ENCODE measurements around the gene LPIN2. TPM values are rescaled to one million over a fixed set of nuclear protein-coding genes. Genes with fewer than 3 reads are reported as not detected.

The LPIN2 gene
- total RNA-seq, 6 donors from 2014 or later, result 37.7 to 105 (median 57.3) TPM

DNA sequence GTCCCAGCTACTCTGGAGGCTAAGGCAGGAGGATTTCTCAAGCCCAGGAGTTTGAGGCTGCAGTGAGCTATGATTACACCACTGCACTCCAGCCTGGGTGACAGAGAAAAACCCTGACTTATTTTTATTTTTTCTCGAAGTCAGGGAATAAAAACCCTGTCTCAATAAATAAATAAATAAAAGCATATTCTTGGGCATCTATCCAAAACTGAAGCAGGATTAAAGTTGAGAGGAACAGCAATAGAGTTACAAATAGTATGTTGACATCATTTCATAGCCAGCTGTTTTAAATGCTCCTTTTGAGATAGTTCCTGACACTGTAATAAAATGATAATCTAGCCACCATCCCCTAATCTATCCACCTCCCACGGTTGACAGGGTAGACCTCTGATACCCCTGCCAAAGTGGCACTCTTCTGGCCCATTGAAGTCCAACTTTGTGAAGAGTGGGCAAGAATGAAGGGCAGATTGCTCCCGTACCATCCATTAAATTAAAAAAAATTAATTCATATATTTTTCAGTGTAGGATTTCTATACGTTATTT is 42.3 kb upstream of the LPIN2 start:
- Histone ChIP-seq H3K27me3 (no peaks in the 10 kb centered on the region), H3K27ac (no peak overlapping the region), H3K9me3 (no peaks in the 10 kb centered on the region), H3K4me3 (no peak overlapping the region), H3K36me3 (no peaks in the 10 kb centered on the region), H3K4me1 (peaks cover 21 to 51% (median 36%) of the 10 kb centered on the region in 4 donors)
- ATAC-seq (ENCODE audit: low FRiP score in 2 of 2) (no peak), DNase-seq (no peak)
- TF ChIP-seq EP300 (IDR thresholded peaks at IDR 0.05), result no peak
- TF ChIP-seq POLR2AphosphoS5 (IDR thresholded peaks at IDR 0.05), result no peak
- no peak for TF ChIP-seq POLR2A (IDR thresholded peaks at IDR 0.05)
- TF ChIP-seq, protein P1, sequence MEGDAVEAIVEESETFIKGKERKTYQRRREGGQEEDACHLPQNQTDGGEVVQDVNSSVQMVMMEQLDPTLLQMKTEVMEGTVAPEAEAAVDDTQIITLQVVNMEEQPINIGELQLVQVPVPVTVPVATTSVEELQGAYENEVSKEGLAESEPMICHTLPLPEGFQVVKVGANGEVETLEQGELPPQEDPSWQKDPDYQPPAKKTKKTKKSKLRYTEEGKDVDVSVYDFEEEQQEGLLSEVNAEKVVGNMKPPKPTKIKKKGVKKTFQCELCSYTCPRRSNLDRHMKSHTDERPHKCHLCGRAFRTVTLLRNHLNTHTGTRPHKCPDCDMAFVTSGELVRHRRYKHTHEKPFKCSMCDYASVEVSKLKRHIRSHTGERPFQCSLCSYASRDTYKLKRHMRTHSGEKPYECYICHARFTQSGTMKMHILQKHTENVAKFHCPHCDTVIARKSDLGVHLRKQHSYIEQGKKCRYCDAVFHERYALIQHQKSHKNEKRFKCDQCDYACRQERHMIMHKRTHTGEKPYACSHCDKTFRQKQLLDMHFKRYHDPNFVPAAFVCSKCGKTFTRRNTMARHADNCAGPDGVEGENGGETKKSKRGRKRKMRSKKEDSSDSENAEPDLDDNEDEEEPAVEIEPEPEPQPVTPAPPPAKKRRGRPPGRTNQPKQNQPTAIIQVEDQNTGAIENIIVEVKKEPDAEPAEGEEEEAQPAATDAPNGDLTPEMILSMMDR (IDR thresholded peaks at IDR 0.05), result no peak
- 67 to 70% methylated on average over 4 of the region's 4 CpGs for WGBS, 2 donors

DNA sequence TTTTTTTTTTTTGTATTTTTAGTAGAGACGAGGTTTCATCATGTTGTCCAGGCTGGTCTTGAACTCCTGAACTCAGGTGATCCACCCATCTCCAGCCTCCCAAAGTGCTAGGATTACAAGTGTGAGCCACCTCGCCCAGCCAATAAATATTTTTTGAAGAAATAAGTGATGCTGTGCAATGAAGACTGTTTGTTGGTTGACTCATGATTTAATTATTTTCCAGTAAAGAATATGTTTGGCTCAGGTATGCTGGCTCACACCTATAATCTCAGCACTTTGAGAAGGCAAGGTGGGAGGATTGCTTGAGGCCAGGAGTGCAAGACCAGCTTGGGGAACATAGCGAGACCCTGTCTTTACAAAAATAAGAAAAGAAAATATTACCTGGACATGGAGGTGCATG is 41.8 kb upstream of the LPIN2 start:
- Histone ChIP-seq H3K27ac (no peak overlapping the region), H3K9me3 (no peaks in the 10 kb centered on the region), H3K36me3 (no peaks in the 10 kb centered on the region), H3K4me1 (peaks cover 16 to 46% (median 33%) of the 10 kb centered on the region in 4 donors), H3K4me3 (no peak overlapping the region), H3K27me3 (no peaks in the 10 kb centered on the region)
- TF ChIP-seq, protein P1 (IDR thresholded peaks at IDR 0.05), result no peak
- TF ChIP-seq POLR2AphosphoS5 (IDR thresholded peaks at IDR 0.05) (no peak), POLR2A (IDR thresholded peaks at IDR 0.05) (no peak), EP300 (IDR thresholded peaks at IDR 0.05) (no peak)
- ATAC-seq (ENCODE audit: low FRiP score in 2 of 2), result no peak
- no peak for DNase-seq
- 90 to 96% methylated on average over 3 of the region's 3 CpGs for WGBS, 2 donors

DNA sequence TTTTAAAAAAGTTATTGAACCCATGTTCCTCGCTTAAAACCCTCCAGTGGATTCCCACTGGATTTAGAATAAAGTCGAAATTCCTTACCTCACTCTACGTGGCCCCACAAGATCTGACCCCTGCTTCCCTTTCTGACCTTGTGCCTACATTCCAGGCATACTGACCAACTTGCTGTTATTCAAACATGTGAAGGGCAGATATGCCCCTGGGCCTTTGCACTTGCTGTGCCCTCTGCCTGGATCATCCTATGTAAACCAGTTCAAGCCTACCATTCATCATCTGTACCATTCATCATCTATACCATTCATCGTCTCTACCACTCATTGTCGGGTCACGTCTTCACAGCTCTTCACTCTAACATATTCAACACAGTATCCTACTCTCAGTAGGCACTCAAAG is 41.3 kb upstream of the LPIN2 start:
- H3K27ac ChIP-seq, result no peak overlapping the region
- peaks cover 10 to 42% (median 29%) of the 10 kb centered on the region in 4 donors for H3K4me1 ChIP-seq
- DNase-seq (no peak), ATAC-seq (ENCODE audit: low FRiP score in 2 of 2) (no peak)
- WGBS, 2 donors, result 95 to 97% methylated on average over 6 of the region's 6 CpGs
- H3K4me3 ChIP-seq, result no peak overlapping the region
- no peaks in the 10 kb centered on the region for H3K27me3 ChIP-seq
- no peaks in the 10 kb centered on the region for H3K9me3 ChIP-seq
- TF ChIP-seq, protein P1 (IDR thresholded peaks at IDR 0.05), result no peak
- TF ChIP-seq POLR2AphosphoS5 (IDR thresholded peaks at IDR 0.05), result no peak
- TF ChIP-seq EP300 (IDR thresholded peaks at IDR 0.05), result no peak
- no peak for TF ChIP-seq POLR2A (IDR thresholded peaks at IDR 0.05)
- H3K36me3 ChIP-seq, result no peaks in the 10 kb centered on the region

DNA sequence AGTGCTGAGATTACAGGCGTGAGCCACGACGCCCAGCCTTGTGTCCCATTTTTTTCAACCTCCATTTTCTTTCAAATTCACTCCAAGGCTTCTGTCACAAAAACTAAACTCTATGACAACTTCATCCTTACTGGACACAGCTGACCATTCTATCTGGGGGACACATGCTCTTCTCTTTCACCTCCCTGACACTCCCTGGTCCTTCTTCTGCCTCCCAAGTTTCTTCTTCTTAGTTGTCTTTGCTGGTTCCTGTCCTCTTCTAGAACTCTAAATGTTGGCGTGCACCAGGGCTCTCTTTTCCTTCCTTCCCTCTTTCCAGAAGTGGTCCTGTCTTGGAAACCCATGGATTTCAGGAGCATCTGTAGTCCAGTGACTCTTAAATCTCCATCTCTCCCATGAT is 40.1 kb upstream of the LPIN2 start:
- peaks cover 1 to 30% (median 18%) of the 10 kb centered on the region in 4 donors for H3K4me1 ChIP-seq
- H3K4me3 ChIP-seq, result no peak overlapping the region
- H3K36me3 ChIP-seq, result no peaks in the 10 kb centered on the region
- no peak overlapping the region for H3K27ac ChIP-seq
- no peak for DNase-seq
- no peak for ATAC-seq (ENCODE audit: low FRiP score in 2 of 2)
- no peaks in the 10 kb centered on the region for H3K27me3 ChIP-seq
- no peaks in the 10 kb centered on the region for H3K9me3 ChIP-seq
- WGBS, 2 donors, result 97 to 98% methylated on average over 4 of the region's 4 CpGs
- TF ChIP-seq, protein P1 (IDR thresholded peaks at IDR 0.05), result no peak
- TF ChIP-seq EP300 (IDR thresholded peaks at IDR 0.05), result no peak
- TF ChIP-seq POLR2AphosphoS5 (IDR thresholded peaks at IDR 0.05), result no peak
- no peak for TF ChIP-seq POLR2A (IDR thresholded peaks at IDR 0.05)

DNA sequence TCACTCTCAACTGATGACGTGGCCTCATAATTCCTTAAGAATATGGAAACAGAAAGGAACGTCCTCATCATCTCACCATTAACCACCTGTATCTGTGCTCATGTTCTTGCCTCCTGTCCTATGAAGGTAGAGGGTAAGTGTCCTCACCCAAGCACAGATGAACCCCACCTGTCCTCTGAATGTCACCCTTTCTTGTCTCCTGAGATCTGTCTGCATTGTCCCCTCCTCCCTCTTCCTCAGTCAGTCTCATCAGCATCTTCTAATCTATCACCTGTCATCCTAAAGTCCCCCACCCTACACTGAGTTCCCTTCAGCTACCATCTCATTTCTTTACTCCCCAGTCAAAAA is 39.4 kb upstream of the LPIN2 start:
- DNase-seq, result no peak
- H3K9me3 ChIP-seq, result no peaks in the 10 kb centered on the region
- peak overlapping the region in 2 of 4 donors; percentile 74 to 78 for H3K27ac ChIP-seq
- TF ChIP-seq POLR2A (IDR thresholded peaks at IDR 0.05), result no peak
- TF ChIP-seq, protein P1 (IDR thresholded peaks at IDR 0.05), result no peak
- no peak for TF ChIP-seq EP300 (IDR thresholded peaks at IDR 0.05)
- no peak for TF ChIP-seq POLR2AphosphoS5 (IDR thresholded peaks at IDR 0.05)
- H3K27me3 ChIP-seq, result no peaks in the 10 kb centered on the region
- ATAC-seq (ENCODE audit: low FRiP score in 2 of 2), result peak in 1 of 2 donors; percentile 36
- WGBS, 2 donors, result 13 to 38% methylated on average over 2 of the region's 2 CpGs
- H3K36me3 ChIP-seq, result no peaks in the 10 kb centered on the region
- H3K4me3 ChIP-seq, result no peak overlapping the region
- H3K4me1 ChIP-seq, result peaks cover 0 to 26% (median 16%) of the 10 kb centered on the region in 4 donors
